Pancreas (tissue), 10 donors: ENCODE results near the gene UNC5CL. TPM values are rescaled to one million over a fixed set of nuclear protein-coding genes. Genes with fewer than 3 reads are reported as not detected.

ENCODE experiments used
- ATAC-seq, 4 donors: fragments of 200-7000 bp; cut with Tn5 transposase; one replicate each; pipeline versions ENCODE4 v1.8.0 to v1.9.1; 2020; ENCODE audit warnings: mild to moderate bottlenecking in 4 of 4, moderate library complexity in 4 of 4
- DNase-seq, 6 donors: peaks; one replicate each; pipeline ENCODE4 v3.0.0-alpha.2; 2020
- FAIRE-seq: peaks from 2 replicates; lab custom pipeline; 2012; peaks lifted over from hg19 to GRCh38; lab: Jason Lieb, UNC
- H3K27ac ChIP-seq, 4 donors: fragments of 200-600 bp; sonication (generic); 1 replicate in 3 of 4; 2 replicates in 1 of 4; pipeline versions ENCODE4 v1.5.0 to v1.8.0; 2020
- H3K27me3 ChIP-seq, 4 donors: fragments of 200-600 bp; one replicate each; pipeline ENCODE4 v1.8.0; 2021
- H3K36me3 ChIP-seq, 3 donors: fragments of 200-600 bp; sonication (generic) in 1 of 3; one replicate each; pipeline versions ENCODE4 v1.5.0 to v1.8.0; 2020 to 2021
- H3K4me1 ChIP-seq, 3 donors: fragments of 200-600 bp; one replicate each; pipeline ENCODE4 v1.8.0; 2021
- H3K4me3 ChIP-seq, 4 donors: fragments of 200-600 bp; sonication (generic) in 2 of 4; one replicate each; pipeline versions ENCODE4 v1.5.0 to v1.8.0; 2020 to 2021
- H3K9me3 ChIP-seq, 4 donors: fragments of 200-600 bp; one replicate each; pipeline ENCODE4 v1.8.0; 2021
- CTCF ChIP-seq, 4 donors: fragments of 200-600 bp; sonication (generic) in 3 of 4; IDR thresholded peaks; one replicate each; pipeline versions ENCODE4 v1.5.0 to v1.8.0; 2021; ENCODE audit warnings: antibody characterized with exemption in 4 of 4
- WGBS, 2 donors: extraction: QIAGEN DNeasy Blood & Tissue Kit; methylation state at CpG; one replicate each; pipeline ENCODE4 v1.1.7; 2013; 5-methylcytosine and 5-hydroxymethylcytosine counted together
- intact Hi-C, 3 donors: fragments of 100-400 bp; cut with DNase I; formaldehyde crosslinking; loops; one replicate each; pipeline versions ENCODE4 v1.11.1 to v1.14.2; 2022
- polyA plus RNA-seq, 2 donors: library from polyadenylated mRNA; stranded (reverse); fragments of 200-250 nt; gene quantifications; one replicate each; pipeline ENCODE4 v1.2.3, GENCODE V29; 2013
- total RNA-seq, 6 donors: library from RNA; stranded (reverse); fragmentation: NEBNext Ultra II Directional in 4 of 6; extraction: Animal tissue kit (Norgen Biotek cat#: 25700) in 4 of 6; gene quantifications; one replicate each; pipeline versions ENCODE4 v1.2.1 to v1.2.4, GENCODE V29; 2021 to 2023
- donor health status: healthy with polysubstance abuse.
- donor health status: DM: no; HTN: no; CAD: no; lungs with moderate emphysema.
- donor health status: DM: no; HTN: no; CAD: no.
- donor health status: control.
- donor health status: control.
- donor health status: Bipolar disorder and iron deficiency.
- donor health status: DM: yes; HTN: yes; CAD: no.
- donor health status: DM: no; HTN: no; CAD: no.
- donor health status: DM: no; HTN: no; CAD: no.
- donor health status: DM: yes; HTN: yes; CAD: no.

Gene UNC5CL
- total RNA-seq (10 to 100 TPM in 5 of 6 donors, 1 to 10 TPM in 1; 7.2 to 37.6 (median 12.0) TPM), polyA plus RNA-seq (10 to 100 TPM; 37.0 to 40.6 TPM)

DNA sequence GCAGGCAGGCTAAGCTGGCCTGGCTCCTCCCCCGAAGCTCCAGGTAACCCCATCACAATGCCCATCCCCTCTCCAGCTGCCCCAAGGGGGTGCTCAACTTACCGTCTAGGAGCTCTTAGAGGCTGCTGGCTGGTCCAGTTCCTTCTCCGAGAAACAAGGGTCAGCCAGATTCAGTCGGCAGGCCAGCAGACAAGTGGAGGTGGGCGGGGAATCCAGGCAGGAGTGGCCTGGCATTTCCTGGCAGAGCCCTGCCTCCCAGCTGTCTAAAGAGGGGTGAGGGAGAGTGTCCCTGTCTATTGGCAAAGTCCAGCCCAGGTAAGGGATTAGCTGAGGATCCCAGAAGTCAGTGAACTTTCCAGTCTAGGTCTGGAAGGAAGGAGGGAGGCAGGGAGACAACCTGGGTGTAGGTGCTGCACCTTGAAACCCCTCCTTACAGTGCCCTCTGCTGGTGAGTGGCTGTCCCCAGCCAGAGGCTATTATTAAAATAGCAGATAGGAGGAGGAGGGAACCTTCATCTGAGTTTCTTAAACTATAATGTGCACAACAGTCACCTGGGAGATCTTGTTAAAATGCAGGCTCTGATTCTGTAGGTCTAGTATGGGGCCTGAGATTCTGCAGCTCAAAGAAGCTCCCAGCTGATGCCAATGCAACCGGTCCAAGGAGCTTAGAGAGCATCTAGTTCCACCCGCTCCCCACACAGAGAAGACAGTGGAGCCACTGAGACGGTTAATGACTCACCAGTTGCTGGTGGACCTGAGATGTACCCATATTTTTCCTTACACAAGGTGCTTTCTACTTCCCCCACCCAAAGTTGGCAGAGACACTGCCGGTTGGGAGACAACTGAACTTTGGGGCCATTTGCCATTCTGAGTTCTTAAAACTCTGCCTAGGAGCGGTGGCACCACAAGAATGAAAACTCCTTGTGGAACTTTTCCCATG, at the start of gene UNC5CL:
UNC5CL (minus strand) TSS at position 162 of the 939 bp plus-strand sequence. CDS start 4,147 bp downstream, outside the sequence.
- peak within 1 kb of the TSS in 3 of 4 donors; percentile 31 to 69 (median 34) for H3K4me3 ChIP-seq
- peak within 1 kb of the TSS; percentile 62 to 90 (median 81) for H3K27ac ChIP-seq
- no peaks in the 10 kb centered on the region for H3K9me3 ChIP-seq
- DNase-seq (peak in 5 of 6 donors; percentile 78 to 87 (median 80)), FAIRE-seq (no peak), ATAC-seq (peak; percentile 72 to 79 (median 78))
- H3K27me3 ChIP-seq: no peaks in the 10 kb centered on the region
- peaks cover 0 to under 1% (median 0%) of the 10 kb centered on the region in 3 donors for H3K36me3 ChIP-seq
- WGBS, 2 donors: 47 to 52% methylated on average over 10 of the region's 10 CpGs
- peaks cover 31 to 45% (median 37%) of the 10 kb centered on the region in 3 donors for H3K4me1 ChIP-seq
- intact Hi-C loops: loop anchor here in 1 of 3 donors (10.0 kb wide), 1 partner anchor 145 kb away; no protein-coding TSS in a partner anchor
- peak; percentile 69 to 77 (median 72) for TF ChIP-seq CTCF (IDR thresholded peaks at IDR 0.05)

DNA sequence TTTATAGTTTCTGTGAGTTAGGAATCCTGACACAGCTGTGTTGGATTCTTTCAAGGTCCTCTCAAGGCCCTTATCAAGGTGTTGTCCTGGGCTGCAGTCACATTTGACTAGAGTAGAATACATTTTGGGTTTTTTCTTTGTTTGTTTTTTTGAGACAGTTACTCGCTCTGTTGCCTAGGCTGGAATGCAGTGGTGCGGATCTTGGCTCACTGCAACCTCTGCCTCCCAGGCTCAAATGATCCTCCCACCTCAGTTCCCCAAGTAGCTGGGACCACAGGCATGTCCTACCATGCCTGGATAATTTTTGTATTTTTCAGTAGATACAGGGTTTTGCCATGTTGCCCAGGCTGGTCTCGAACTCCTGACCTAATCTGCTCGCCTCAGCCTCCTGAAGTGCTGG, 49.4 kb upstream of the UNC5CL start:
- TF ChIP-seq CTCF (IDR thresholded peaks at IDR 0.05): no peak
- no peak for DNase-seq

DNA sequence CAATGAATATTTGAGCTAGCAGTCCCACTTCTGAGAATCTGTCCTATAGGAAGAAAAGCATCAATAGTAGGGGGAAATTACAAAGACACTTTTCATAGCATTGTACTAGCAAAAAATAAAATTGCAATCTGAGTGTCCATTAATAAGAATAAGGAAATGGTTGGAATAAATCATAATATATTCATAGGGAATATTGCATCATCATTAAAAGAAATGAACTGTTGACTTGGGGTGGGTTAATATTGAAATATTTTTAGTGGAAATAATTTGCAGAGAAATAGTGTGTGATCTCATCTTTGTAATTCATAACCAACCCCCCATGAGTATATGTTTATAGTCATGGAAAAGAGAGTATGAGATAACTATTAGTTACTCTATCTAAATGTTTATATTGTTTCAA, 46.2 kb upstream of the UNC5CL start:
- FAIRE-seq (no peak), DNase-seq (no peak), ATAC-seq (no peak)
- no peak overlapping the region for H3K4me3 ChIP-seq
- H3K27me3 ChIP-seq: no peaks in the 10 kb centered on the region
- H3K27ac ChIP-seq: no peak overlapping the region
- TF ChIP-seq CTCF (IDR thresholded peaks at IDR 0.05): no peak
- no peaks in the 10 kb centered on the region for H3K9me3 ChIP-seq
- H3K36me3 ChIP-seq: peaks cover 0 to 34% (median 18%) of the 10 kb centered on the region in 3 donors
- intact Hi-C loops: no loop called here
- H3K4me1 ChIP-seq: peaks cover 0 to 5% (median 4%) of the 10 kb centered on the region in 3 donors

More for the DNA sequence above, 49.4 kb upstream of the UNC5CL start:
- Histone ChIP-seq H3K9me3 (no peaks in the 10 kb centered on the region), H3K36me3 (peaks cover 0 to 28% (median 23%) of the 10 kb centered on the region in 3 donors), H3K27ac (no peak overlapping the region), H3K4me3 (no peak overlapping the region), H3K4me1 (peaks cover 0 to 1% (median 0%) of the 10 kb centered on the region in 3 donors), H3K27me3 (no peaks in the 10 kb centered on the region)
- FAIRE-seq: no peak
- intact Hi-C loops: no loop called here
- ATAC-seq: no peak
- WGBS, 2 donors: 86 to 88% methylated on average over 4 of the region's 4 CpGs

DNA sequence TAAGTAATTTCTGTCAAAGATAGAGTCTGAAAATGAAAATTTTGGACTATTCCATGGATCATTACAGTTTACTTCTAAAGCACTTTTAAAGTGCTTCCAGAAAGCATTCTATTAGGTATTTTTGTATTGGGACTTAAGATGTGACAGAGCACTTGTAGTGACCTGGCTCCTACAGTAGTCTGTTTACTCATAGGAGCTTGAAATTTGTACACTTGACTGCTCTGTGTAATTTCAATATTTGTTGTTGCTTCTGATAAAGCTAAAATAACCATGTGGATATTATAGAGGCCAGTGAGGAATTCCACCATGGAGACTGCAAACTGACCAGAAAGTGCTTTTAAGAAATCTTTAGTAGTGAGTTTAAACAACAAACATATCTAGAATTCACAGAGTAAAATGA, 44.1 kb upstream of the UNC5CL start:
- FAIRE-seq (no peak), ATAC-seq (peak in 2 of 4 donors; percentile 45 to 56), DNase-seq (no peak)
- Histone ChIP-seq H3K9me3 (no peaks in the 10 kb centered on the region), H3K4me1 (peaks cover 0 to 5% (median 4%) of the 10 kb centered on the region in 3 donors), H3K36me3 (peaks cover 0 to 34% (median 21%) of the 10 kb centered on the region in 3 donors), H3K27ac (no peak overlapping the region), H3K27me3 (no peaks in the 10 kb centered on the region), H3K4me3 (no peak overlapping the region)
- TF ChIP-seq CTCF (IDR thresholded peaks at IDR 0.05): no peak
- intact Hi-C loops: no loop called here
